Kidney (tissue), 14 donors: ENCODE measurements around the gene FKBP8. TPM values are rescaled to one million over a fixed set of nuclear protein-coding genes. Genes with fewer than 3 reads are reported as not detected.

Source experiments
- DNase-seq, 5 donors: peaks; one replicate each; pipeline ENCODE4 v3.0.0-alpha.2; 2013 to 2020
- FAIRE-seq: peaks from 2 replicates; lab custom pipeline; 2012; peaks lifted over from hg19 to GRCh38; lab: Jason Lieb, UNC
- H3K27ac ChIP-seq, 2 donors: one replicate each; pipeline ENCODE4 v1.7.0; 2013; ENCODE audit warnings: low read depth in 2 of 2, low read length in 2 of 2, inconsistent platforms in 1 of 2
- H3K27me3 ChIP-seq: one replicate; pipeline ENCODE4 v1.7.1; 2013; ENCODE audit warnings: low read length, inconsistent platforms; ENCODE audit not compliant: control insufficient read depth, insufficient read depth
- H3K36me3 ChIP-seq, 3 donors: one replicate each; pipeline versions ENCODE4 v1.7.0 to v1.7.1; 2013; ENCODE audit warnings: low read length in 3 of 3, control low read depth in 1 of 3, inconsistent platforms in 1 of 3; ENCODE audit not compliant: insufficient read depth in 3 of 3, control insufficient read depth in 2 of 3
- H3K4me1 ChIP-seq, 3 donors: one replicate each; pipeline versions ENCODE4 v1.7.0 to v1.7.1; 2013; ENCODE audit warnings: low read length in 3 of 3, inconsistent platforms in 1 of 3, low read depth in 1 of 3; ENCODE audit not compliant: control insufficient read depth in 2 of 3, insufficient read depth in 2 of 3
- H3K4me3 ChIP-seq, 3 donors: one replicate each; pipeline versions ENCODE4 v1.7.0 to v1.8.1; 2013; ENCODE audit warnings: low read length in 3 of 3, control low read depth in 1 of 3, inconsistent platforms in 1 of 3
- H3K9ac ChIP-seq, 3 donors: one replicate each; pipeline versions ENCODE4 v1.7.0 to v1.7.1; 2013; ENCODE audit warnings: low read length in 3 of 3, control low read depth in 1 of 3, inconsistent platforms in 1 of 3
- H3K9me3 ChIP-seq, 3 donors: one replicate each; pipeline versions ENCODE4 v1.7.0 to v1.7.1; 2013; ENCODE audit warnings: low read length in 3 of 3, control low read depth in 1 of 3, inconsistent platforms in 1 of 3; ENCODE audit not compliant: control insufficient read depth in 2 of 3, insufficient read depth in 1 of 3
- intact Hi-C: fragments of 100-400 bp; cut with DNase I; formaldehyde crosslinking; loops from one replicate; pipeline ENCODE4 v1.11.1; 2022
- polyA plus RNA-seq: library from polyadenylated mRNA; stranded (reverse); fragments of 350-450 nt; fragmentation: Illumina TruSeq; extraction: RNeasy Lipid Tissue Mini Kit (QIAGEN cat#74804); gene quantifications from one replicate; pipeline ENCODE4 v1.2.3, GENCODE V29; 2014; ENCODE audit warnings: low read depth, low replicate concordance; ENCODE audit not compliant: insufficient read depth
- total RNA-seq: library from RNA; stranded (reverse); fragmentation: NEBNext Ultra II Directional; extraction: Animal tissue kit (Norgen Biotek cat#: 25700); gene quantifications from one replicate; pipeline ENCODE4 v1.2.1, GENCODE V29; 2021
- TF ChIP-seq, protein P1 (sequence below): IDR thresholded peaks from 3 replicates; pipeline ENCODE4 v1.5.1; 2012; ENCODE audit warnings: mild to moderate bottlenecking, moderate library complexity, borderline replicate concordance; ENCODE audit not compliant: insufficient read depth; ENCODE audit errors: extremely low read depth
- donor health status: control.
- donor health status: control.
- donor health status: control.
- donor health status: control.
- donor health status: control.
- donor health status: DM: yes; HTN: yes; CAD: no.
- donor health status: Normal renal cell carcinoma (clear cell type).

FKBP8 gene
- total and polyA plus RNA-seq, 2 donors from 2014 or later: 207 to 314 TPM

DNA sequence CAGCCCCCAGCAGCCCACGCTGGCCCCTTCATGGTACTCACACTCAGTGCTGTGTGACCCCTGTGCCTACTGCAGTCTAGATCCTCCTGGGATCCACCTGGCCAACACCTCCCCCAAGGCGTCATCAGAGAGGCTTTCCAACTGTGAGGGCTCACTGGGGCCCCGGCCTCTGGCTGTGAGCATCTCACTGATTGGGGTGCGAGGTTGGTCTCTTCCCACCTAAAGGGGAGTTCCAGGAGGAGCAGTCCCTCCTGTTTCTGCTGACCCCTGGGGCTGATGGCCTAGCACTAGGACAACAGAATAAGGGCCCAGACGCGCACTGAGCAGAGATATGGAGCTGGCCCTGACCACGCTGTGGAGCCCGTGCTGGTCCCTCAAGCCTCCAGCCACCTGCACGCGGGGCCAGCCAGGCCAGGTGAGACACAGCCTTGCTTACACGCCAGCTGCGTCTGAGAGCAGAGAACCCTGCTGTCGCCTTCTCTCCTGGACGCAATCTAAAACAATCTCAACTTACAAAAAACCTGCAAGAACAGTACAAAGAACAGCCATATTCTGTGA is 53.7 kb downstream of the FKBP8 start:
- DNase-seq: no peak
- Histone ChIP-seq H3K36me3 (no peaks in the 10 kb centered on the region), H3K4me3 (no peak overlapping the region), H3K9ac (peak overlapping the region in 1 of 3 donors; percentile 53), H3K27me3 (no peaks in the 10 kb centered on the region), H3K9me3 (no peaks in the 10 kb centered on the region), H3K4me1 (peaks cover 0 to 74% (median 69%) of the 10 kb centered on the region in 3 donors), H3K27ac (peak overlapping the region; percentile 77 to 89)
- TF ChIP-seq, protein P1, sequence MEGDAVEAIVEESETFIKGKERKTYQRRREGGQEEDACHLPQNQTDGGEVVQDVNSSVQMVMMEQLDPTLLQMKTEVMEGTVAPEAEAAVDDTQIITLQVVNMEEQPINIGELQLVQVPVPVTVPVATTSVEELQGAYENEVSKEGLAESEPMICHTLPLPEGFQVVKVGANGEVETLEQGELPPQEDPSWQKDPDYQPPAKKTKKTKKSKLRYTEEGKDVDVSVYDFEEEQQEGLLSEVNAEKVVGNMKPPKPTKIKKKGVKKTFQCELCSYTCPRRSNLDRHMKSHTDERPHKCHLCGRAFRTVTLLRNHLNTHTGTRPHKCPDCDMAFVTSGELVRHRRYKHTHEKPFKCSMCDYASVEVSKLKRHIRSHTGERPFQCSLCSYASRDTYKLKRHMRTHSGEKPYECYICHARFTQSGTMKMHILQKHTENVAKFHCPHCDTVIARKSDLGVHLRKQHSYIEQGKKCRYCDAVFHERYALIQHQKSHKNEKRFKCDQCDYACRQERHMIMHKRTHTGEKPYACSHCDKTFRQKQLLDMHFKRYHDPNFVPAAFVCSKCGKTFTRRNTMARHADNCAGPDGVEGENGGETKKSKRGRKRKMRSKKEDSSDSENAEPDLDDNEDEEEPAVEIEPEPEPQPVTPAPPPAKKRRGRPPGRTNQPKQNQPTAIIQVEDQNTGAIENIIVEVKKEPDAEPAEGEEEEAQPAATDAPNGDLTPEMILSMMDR: no peak
- intact Hi-C loops: no loop called here
- no peak for FAIRE-seq

DNA sequence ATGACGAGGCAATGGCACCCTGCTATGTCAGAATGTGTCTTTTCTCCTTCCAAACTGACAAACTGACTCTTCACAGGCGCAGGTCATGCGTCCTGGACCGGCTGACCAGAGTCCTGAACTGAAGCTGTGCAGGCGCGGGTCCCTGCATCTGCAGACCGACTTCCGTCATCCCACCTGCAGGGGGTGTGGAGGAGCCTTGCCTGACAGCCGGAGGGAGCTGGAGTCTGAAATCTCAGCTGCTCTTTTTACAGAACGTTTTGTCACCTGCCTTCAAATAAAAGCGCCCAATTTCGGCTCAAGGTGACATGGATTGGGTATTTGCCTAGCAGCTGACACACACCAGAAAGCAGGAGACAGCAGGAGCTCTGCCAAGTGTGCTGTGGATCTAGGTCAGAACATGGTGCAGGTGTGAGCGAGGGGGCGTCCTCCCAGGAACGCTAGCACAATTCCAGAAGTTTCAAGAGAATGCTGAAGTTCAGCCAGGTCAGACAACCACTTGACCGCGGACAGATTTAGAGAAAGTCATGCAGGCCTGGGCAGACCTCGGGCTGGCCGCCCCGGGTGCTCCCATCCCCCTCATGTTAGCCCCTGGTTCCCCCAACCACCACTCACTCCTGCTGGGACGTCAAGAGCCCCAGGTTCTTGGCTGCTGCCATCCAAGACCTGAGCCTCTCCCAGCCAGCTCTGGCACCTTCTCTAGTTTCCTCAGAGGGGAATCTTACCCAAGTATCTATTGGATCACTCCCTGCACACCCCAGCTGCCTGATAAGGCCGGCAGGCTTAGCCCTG is 54.3 kb downstream of the FKBP8 start:
- Histone ChIP-seq H3K36me3 (no peaks in the 10 kb centered on the region), H3K9me3 (no peaks in the 10 kb centered on the region), H3K9ac (peak overlapping the region in 1 of 3 donors; percentile 53), H3K27me3 (no peaks in the 10 kb centered on the region), H3K27ac (peak overlapping the region; percentile 77 to 89), H3K4me3 (no peak overlapping the region), H3K4me1 (peaks cover 0 to 75% (median 70%) of the 10 kb centered on the region in 3 donors)
- FAIRE-seq (no peak), DNase-seq (peak in 4 of 5 donors; percentile 67 to 72 (median 68))
- intact Hi-C loops: no loop called here
- TF ChIP-seq, protein P1: peak; percentile 35

DNA sequence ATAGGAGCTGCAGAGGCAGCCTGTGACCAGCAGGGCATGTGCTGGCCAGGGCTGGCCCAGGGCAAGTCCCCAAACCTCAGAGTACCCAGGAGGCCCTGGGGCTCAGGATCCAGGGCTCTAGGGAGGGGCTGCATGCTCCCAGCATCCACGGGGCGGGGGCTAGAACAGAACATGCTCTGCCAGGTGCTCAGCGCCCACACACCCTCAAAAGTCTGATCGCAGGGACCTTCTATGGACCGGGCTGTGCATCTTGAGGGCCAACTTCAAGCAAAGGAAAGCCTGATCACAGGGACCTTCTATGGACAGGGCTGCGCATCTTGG is 55.0 kb downstream of the FKBP8 start:
- FAIRE-seq: no peak
- H3K27ac ChIP-seq: peak overlapping the region; percentile 77 to 89
- peak overlapping the region in 1 of 3 donors; percentile 53 for H3K9ac ChIP-seq
- no peak for DNase-seq
- intact Hi-C loops: no loop called here
- H3K27me3 ChIP-seq: no peaks in the 10 kb centered on the region
- TF ChIP-seq, protein P1: no peak
- no peak overlapping the region for H3K4me3 ChIP-seq
- no peaks in the 10 kb centered on the region for H3K36me3 ChIP-seq
- no peaks in the 10 kb centered on the region for H3K9me3 ChIP-seq
- peaks cover 0 to 74% (median 70%) of the 10 kb centered on the region in 3 donors for H3K4me1 ChIP-seq
